Chondrocyte (in vitro differentiated cells): ENCODE results near the gene CFAP141. TPM values are rescaled to one million over a fixed set of nuclear protein-coding genes. Genes with fewer than 3 reads are reported as not detected.
"Not testable (repeated sequence)": the region's sequence is repeated elsewhere in the genome, so short reads cannot be mapped to it uniquely, and the experiment has no call there.

Source experiments
- DNase-seq: peaks from one replicate; pipeline ENCODE4 v3.0.0; 2021; ENCODE audit warnings: mixed read lengths, low spot score
- H3K27ac Mint-ChIP-seq: one replicate; pipeline ENCODE4 v1.8.0; 2021; ENCODE audit warnings: mild to moderate bottlenecking, moderate library complexity, mixed read lengths; ENCODE audit not compliant: unreplicated experiment
- H3K27me3 Mint-ChIP-seq: 2 replicates; pipeline ENCODE4 v1.8.0; 2021; ENCODE audit warnings: low read depth, mixed read lengths
- H3K36me3 Mint-ChIP-seq: 2 replicates; pipeline ENCODE4 v1.8.0; 2021; ENCODE audit warnings: low read depth, mixed read lengths
- H3K4me1 Mint-ChIP-seq: 2 replicates; pipeline ENCODE4 v1.8.0; 2021; ENCODE audit warnings: low read depth, mild to moderate bottlenecking, mixed read lengths
- H3K4me3 Mint-ChIP-seq: one replicate; pipeline ENCODE4 v1.8.0; 2021; ENCODE audit warnings: mild to moderate bottlenecking, moderate library complexity, mixed read lengths; ENCODE audit not compliant: unreplicated experiment
- H3K9me3 Mint-ChIP-seq: 2 replicates; pipeline ENCODE4 v1.8.0; 2021; ENCODE audit warnings: low read depth, mixed read lengths
- CTCF ChIP-seq: fragments of 200-600 bp; sonication (generic); IDR thresholded peaks from 2 replicates; pipeline ENCODE4 v1.5.0; 2021; ENCODE audit warnings: antibody characterized with exemption, mild to moderate bottlenecking, moderate library complexity
- total RNA-seq: library from RNA; stranded (reverse); gene quantifications from 3 replicates; pipeline ENCODE4 v1.2.1, GENCODE V29; 2021

CFAP141 gene
- total RNA-seq, 1 donor from 2014 or later = not detected

- peak overlapping the region; percentile 39 for H3K27ac Mint-ChIP-seq
- DNase-seq = no peak
These were observed 31.9 kb upstream of the CFAP141 start for GRCh38 chr1:154237880-154238506.

GRCh38 chr1:154237435-154237834 is 31.3 kb upstream of the CFAP141 start:
- H3K27ac Mint-ChIP-seq = peak overlapping the region; percentile 17

More at GRCh38 chr1:154237880-154238506, 31.9 kb upstream of the CFAP141 start:
- Mint-ChIP-seq H3K4me3 (no peak overlapping the region), H3K4me1 (peaks cover 5% of the 10 kb centered on the region), H3K27me3 (no peaks in the 10 kb centered on the region), H3K9me3 (no peaks in the 10 kb centered on the region), H3K36me3 (peaks cover 47% of the 10 kb centered on the region)
- no peak for TF ChIP-seq CTCF

GRCh38 chr1:154236855-154237254 is 30.7 kb upstream of the CFAP141 start:
- Mint-ChIP-seq H3K27me3 (no peaks in the 10 kb centered on the region), H3K27ac (no peak overlapping the region), H3K9me3 (no peaks in the 10 kb centered on the region), H3K4me3 (no peak overlapping the region), H3K36me3 (peaks cover 43% of the 10 kb centered on the region), H3K4me1 (peaks cover 5% of the 10 kb centered on the region)
- no peak for TF ChIP-seq CTCF
- DNase-seq = no peak

More at GRCh38 chr1:154237435-154237834, 31.3 kb upstream of the CFAP141 start:
- peaks cover 46% of the 10 kb centered on the region for H3K36me3 Mint-ChIP-seq
- no peak for DNase-seq
- TF ChIP-seq CTCF = no peak
- no peaks in the 10 kb centered on the region for H3K27me3 Mint-ChIP-seq
- H3K4me1 Mint-ChIP-seq = peaks cover 5% of the 10 kb centered on the region
- H3K9me3 Mint-ChIP-seq = no peaks in the 10 kb centered on the region
- no peak overlapping the region for H3K4me3 Mint-ChIP-seq

GRCh38 chr1:154233127-154233526 is 27.0 kb upstream of the CFAP141 start:
- H3K27me3 Mint-ChIP-seq, H3K4me3 Mint-ChIP-seq, H3K4me1 Mint-ChIP-seq, H3K9me3 Mint-ChIP-seq, H3K27ac Mint-ChIP-seq, DNase-seq: not testable (repeated sequence)
- peaks cover 41% of the 10 kb centered on the region for H3K36me3 Mint-ChIP-seq

GRCh38 chr1:154231112-154231511 is 25.0 kb upstream of the CFAP141 start:
- not testable (repeated sequence) for H3K27ac Mint-ChIP-seq, H3K9me3 Mint-ChIP-seq, DNase-seq, H3K27me3 Mint-ChIP-seq, H3K4me3 Mint-ChIP-seq, H3K4me1 Mint-ChIP-seq
- peaks cover 39% of the 10 kb centered on the region for H3K36me3 Mint-ChIP-seq

GRCh38 chr1:154225370-154225769 is 19.2 kb upstream of the CFAP141 start:
- DNase-seq = no peak
- Mint-ChIP-seq H3K9me3 (no peaks in the 10 kb centered on the region), H3K4me1 (peaks cover 36% of the 10 kb centered on the region), H3K4me3 (no peak overlapping the region), H3K27ac (no peak overlapping the region), H3K27me3 (no peaks in the 10 kb centered on the region), H3K36me3 (peaks cover 22% of the 10 kb centered on the region)
- no peak for TF ChIP-seq CTCF
